ENCODE results near the gene MLN.

The MLN gene

GRCh38 chr6:33828452-33828763 is 24.6 kb upstream of the MLN start:
- no peak for DNase-seq (ENCODE audit: low read depth)
- TF ChIP-seq CTCF (conservative IDR thresholded peaks at IDR 0.05; ENCODE audit: control insufficient read depth, insufficient read depth, low read depth, low read length): no peak
- H3K4me3 ChIP-seq (ENCODE audit: control insufficient read depth, low read depth, low read length): no peak overlapping the region

- no peak for DNase-seq (ENCODE audit: low read depth)
- H3K4me3 ChIP-seq (ENCODE audit: control insufficient read depth, low read depth, low read length): no peak overlapping the region
- no peak for TF ChIP-seq CTCF (conservative IDR thresholded peaks at IDR 0.05; ENCODE audit: control insufficient read depth, insufficient read depth, low read depth, low read length)
These were observed 24.0 kb upstream of the MLN start for GRCh38 chr6:33827546-33828451.

- no peak overlapping the region for H3K4me3 ChIP-seq (ENCODE audit: control insufficient read depth, low read depth, low read length)
- TF ChIP-seq CTCF (conservative IDR thresholded peaks at IDR 0.05; ENCODE audit: control insufficient read depth, insufficient read depth, low read depth, low read length): no peak
- no peak for DNase-seq (ENCODE audit: low read depth)
These were observed 22.7 kb upstream of the MLN start for GRCh38 chr6:33826537-33826936.

GRCh38 chr6:33824461-33825154 is 20.8 kb upstream of the MLN start:
- H3K4me3 ChIP-seq (ENCODE audit: control insufficient read depth, low read depth, low read length): no peak overlapping the region
- TF ChIP-seq CTCF (conservative IDR thresholded peaks at IDR 0.05; ENCODE audit: control insufficient read depth, insufficient read depth, low read depth, low read length): no peak
- no peak for DNase-seq (ENCODE audit: low read depth)

GRCh38 chr6:33823806-33824205 is 20.0 kb upstream of the MLN start:
- TF ChIP-seq CTCF (conservative IDR thresholded peaks at IDR 0.05; ENCODE audit: control insufficient read depth, insufficient read depth, low read depth, low read length): no peak
- DNase-seq (ENCODE audit: low read depth): no peak
- no peak overlapping the region for H3K4me3 ChIP-seq (ENCODE audit: control insufficient read depth, low read depth, low read length)

GRCh38 chr6:33822575-33823395 is 19.0 kb upstream of the MLN start:
- DNase-seq (ENCODE audit: low read depth): peak; percentile 38
- peak; percentile 20 for TF ChIP-seq CTCF (conservative IDR thresholded peaks at IDR 0.05; ENCODE audit: control insufficient read depth, insufficient read depth, low read depth, low read length)
- no peak overlapping the region for H3K4me3 ChIP-seq (ENCODE audit: control insufficient read depth, low read depth, low read length)
